GM21423 (cell line): Measurements from ENCODE around the gene GRIK5.
"Not testable (repeated sequence)": the region's sequence is repeated elsewhere in the genome, so short reads cannot be mapped to it uniquely, and the experiment has no call there.

Experiments
- ATAC-seq: cut with Tn5 transposase; IDR thresholded peaks from one replicate; pipeline ENCODE4 v1.9.1; 2021; ENCODE audit warnings: mild to moderate bottlenecking, moderate library complexity; ENCODE audit not compliant: unreplicated experiment

GRIK5 gene

DNA sequence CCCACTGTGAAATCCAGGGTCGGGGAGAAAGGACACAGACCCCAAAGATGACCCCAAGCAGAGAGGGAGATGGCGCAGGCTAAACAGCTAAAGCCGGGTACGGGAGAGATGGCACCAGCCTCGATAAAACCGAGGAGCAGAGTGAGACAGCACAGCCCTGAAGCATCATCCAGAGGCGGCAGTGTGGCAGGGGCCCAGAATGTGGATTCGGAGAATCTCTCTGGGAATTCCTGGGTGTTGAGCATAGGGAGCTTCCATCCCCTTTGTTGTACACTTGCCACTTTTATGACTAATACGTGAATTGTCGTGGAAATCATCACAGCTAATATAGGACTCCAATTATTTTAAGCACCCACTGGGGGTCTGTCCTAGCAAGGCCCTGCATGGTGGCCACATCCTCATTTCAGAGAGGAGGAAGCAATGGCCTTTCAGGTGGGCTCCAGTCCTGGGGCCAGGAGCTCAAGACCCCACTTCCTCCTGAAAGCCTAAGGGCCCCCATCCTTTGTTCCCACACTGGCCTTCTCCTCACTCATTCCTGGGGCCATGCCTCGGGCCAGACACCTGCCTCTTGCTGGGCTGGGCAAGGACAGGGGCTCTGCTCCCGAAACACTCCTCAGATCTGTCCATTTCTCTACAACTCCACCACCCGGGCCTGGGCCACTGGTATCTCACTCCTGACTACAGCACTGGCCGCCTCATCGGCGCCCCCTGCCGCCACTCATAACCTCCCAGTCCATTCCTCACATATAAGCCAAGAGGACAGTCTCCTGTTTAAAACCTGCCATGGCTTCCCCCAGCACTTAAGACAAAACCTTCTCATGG, 46.7 kb downstream of the GRIK5 start:
- no peak for ATAC-seq

DNA sequence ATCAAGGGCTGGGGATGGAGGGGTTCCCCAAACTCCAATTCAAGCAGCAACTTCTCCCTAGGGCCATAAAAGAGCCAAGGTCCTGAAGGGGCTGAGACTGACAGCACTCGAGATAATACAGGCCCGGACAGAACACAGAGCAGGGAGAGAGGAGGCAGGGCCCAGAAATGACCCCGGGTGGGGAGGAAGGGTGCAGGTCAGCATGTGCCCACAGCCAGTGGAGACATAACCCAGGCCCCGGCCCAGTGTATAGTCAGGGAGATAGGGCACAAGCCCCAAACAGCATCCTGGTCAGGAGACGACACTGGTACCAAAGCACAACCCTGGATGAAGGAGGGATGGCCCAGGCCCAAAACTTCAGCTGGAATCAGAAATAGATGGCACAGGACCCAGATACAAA, 47.4 kb downstream of the GRIK5 start:
- no peak for ATAC-seq

DNA sequence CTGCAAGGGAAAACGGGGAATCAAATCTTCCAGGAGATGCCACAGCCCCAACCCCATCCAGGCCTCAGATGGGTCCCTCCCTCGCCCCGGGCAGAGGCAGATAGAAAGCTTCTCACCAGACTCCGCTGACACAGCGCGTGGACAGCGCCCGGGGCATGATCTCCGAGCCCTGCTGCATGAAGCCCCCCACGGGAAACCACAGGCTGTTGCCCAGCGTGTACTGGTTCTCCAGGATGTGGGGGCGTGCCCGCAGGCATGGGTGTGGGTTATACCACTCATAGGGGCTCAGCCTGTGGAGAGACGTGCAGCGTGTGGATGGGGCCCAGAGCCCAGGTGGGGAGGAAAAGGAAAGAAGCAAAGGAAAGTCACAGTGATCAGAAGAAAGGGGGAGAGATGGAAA, 48.8 kb downstream of the GRIK5 start:
- no peak for ATAC-seq

DNA sequence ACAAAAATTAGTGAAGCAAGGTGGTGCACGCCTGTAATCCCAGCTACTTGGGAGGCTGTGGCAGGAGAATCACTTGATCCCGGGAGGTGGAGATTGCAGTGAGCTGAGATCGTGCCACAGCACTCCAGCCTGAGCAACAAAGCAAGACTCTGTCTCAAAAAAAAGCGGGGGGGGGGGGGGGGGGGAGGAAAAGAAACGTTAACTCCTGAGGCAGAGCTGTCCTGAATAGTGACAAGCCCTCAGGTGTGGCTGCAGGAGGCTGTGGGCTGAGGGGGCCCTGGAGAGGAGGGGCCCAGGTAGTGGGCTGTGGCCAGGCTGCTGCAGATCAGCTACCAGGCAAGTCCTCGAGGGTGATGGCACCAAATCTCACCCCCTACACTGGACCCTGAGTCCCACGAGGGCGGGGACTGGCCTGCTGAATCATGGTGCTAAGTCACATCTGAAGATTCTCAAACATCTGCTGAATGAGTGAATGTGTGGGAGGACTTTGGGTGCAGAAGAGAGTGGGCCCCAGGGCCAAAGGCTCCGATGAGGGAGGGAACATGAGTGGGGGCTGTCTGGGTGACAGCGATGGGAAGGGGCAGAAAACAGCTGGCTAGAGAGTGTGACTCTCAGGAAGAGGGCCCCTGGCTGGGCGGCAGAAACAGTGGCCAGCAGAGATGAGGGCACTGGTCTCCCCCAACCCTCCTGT, 51.4 kb downstream of the GRIK5 start:
- ATAC-seq, result no peak

DNA sequence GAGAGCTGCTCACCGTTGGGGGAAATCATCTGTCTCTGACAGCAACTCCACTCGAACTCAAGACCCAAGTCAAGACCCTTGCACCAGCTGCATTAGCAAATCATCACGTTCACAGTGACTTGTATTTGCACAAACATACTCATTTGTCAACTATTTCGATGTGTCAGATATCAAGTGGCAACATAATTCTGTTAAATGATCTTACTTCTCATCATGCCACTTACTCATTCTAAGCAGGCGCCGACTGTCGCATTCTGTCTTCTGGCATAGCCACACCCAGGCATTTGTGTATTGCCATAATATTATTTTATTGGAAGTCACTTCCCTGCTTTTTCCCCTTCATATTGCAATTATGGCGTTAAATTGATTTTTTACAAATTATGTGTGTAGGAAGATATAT, 53.0 kb downstream of the GRIK5 start:
- ATAC-seq, result no peak

DNA sequence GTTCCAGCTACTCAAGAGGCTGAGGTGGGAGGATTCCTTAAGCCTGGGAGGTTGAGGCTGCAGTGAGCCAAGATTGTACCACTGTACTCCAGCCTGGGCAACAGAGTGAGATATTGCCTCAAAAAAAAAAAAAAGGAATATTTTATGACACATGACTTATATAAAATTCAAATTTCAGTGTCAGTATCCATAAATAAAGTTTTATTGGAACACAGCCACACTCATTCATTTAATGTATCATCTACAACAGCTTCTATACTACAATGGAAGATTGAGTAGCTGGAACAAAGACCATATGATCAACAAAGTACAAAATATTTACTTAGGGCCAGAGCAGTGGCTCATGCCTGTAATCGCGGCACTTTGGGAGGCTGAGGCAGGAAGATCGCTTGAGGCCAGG, 57.3 kb downstream of the GRIK5 start:
- ATAC-seq, result not testable (repeated sequence)

DNA sequence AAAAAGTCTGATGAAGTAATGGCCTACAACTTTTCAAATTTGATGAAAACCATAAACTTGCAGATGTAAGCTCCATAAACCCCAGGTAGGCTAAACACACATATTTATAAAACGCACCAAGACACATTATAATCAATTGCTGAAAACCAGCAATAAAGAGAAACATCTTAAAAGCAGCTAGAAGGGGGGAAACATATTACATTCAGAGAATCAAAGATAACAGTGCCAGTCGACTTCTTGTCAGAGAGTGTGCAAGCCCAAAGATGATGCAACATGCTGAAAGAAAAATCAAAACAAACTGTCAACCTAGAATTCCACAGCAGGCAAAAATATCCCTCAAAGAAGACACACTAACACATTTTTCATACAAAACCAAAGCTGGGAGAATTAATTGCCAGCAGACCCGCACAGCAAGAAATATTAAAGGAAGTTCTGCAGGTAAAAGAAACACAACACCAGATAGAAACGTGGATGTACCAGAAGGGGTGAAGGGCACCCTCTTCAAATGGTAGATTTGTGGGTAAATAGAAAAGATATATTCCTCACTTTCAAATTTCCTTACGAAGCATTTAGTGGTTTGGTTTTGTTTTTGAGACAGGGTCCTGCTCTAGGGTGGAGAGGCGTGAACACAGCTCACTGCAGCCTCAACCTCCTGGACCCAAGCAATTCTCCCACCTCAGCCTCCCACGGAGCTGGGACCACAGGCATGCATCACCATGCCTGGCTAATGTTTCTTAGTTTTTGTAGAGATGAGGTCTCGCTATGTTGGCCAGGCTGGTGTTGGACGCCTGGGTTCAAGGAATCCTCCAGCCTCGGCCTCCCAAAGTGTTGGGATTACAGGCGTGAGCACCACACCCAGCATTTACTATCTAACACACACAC, 59.5 kb downstream of the GRIK5 start:
- ATAC-seq, result no peak

DNA sequence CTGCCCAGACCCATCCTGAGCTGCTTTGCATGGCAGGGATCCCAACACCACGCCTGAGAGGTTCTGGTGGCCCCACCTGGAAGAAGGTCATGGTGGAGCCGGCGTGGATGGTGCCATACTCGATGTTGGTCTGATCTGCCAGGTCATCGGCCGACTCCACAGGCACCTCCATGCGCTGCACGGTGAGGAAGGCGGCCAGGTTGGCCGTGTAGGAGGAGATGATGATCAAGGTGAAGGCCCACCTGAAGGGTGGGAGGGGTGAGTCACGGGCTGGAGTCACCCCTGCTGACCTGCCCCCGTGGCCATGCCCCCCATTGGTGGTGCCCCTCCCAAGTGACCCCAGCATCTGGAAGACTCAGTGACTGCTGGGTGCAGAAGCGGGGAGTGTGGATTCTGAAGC, 63.4 kb downstream of the GRIK5 start:
- ATAC-seq, result no peak

DNA sequence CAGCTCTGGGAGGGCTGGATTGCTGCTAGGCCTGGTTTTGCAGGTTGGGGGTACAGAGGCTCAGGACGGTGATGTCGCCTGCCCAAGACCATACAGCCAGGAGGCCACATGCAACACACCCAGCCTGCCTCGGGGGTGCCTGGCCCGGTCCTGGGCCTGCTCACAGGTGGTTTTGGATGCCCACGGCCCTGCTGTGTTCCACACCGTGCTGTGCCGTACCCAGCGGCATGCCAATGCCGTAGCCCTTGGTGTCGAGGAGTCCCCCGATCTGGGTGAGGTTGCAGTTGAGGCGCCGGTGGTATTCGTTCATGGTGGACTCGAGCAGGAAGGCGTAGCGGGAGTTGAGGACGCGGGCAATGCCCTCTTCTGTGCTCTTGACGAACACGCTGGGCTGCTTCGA, 64.5 kb downstream of the GRIK5 start:
- ATAC-seq, result no peak

DNA sequence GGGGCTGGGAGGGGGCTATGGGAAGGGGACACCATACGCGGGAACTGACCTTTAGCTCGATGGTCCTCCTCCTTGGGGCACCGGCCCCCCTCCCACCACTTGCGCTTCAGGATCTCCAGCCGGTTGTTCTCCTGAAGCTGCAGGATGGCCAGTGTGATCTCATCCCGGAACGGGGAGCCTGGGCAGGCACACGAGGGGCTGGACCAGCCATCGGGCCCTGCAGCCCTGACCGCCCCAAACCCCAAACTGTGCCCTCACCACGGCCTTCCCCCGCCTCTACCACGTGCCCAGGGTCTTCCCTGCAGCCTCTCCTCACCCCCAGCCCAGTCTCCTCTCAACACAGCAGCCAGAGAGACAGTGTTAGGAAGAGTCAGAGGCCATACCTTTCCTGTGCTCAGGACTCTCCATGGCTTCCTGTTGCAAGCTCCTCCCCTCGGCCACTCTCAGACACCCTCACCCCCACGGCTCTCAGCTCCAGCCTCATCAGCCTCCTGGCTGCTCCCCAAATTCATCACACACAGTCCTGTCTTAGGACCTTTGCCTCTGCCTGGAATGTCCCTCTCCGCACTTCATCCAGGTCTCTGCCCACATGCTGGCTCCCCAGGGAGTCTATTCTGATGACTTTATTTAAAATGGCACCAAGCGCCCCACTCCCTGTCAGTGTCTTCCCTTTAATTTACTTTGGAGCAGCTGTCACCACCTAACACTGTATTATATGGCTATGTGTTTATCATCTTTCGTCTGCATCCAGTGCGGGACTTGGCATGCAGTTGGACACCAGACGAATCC, 66.3 kb downstream of the GRIK5 start:
- no peak for ATAC-seq

DNA sequence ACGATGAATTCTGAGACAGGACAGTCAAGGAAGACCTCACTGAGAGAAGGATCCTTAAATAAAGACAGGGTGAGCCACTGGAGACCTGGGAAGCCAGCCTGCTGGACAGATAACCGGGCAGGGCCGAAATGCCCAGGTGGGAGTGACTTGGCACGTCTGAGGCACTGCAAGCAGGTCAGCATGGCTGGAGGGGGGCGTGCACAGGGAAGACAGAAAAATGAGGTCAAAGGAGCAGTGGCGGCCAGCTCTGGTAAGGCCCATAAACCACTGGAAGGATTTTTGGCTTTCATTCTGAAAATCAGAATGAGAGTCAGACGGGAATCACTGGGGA, 70.2 kb downstream of the GRIK5 start:
- ATAC-seq, result no peak

DNA sequence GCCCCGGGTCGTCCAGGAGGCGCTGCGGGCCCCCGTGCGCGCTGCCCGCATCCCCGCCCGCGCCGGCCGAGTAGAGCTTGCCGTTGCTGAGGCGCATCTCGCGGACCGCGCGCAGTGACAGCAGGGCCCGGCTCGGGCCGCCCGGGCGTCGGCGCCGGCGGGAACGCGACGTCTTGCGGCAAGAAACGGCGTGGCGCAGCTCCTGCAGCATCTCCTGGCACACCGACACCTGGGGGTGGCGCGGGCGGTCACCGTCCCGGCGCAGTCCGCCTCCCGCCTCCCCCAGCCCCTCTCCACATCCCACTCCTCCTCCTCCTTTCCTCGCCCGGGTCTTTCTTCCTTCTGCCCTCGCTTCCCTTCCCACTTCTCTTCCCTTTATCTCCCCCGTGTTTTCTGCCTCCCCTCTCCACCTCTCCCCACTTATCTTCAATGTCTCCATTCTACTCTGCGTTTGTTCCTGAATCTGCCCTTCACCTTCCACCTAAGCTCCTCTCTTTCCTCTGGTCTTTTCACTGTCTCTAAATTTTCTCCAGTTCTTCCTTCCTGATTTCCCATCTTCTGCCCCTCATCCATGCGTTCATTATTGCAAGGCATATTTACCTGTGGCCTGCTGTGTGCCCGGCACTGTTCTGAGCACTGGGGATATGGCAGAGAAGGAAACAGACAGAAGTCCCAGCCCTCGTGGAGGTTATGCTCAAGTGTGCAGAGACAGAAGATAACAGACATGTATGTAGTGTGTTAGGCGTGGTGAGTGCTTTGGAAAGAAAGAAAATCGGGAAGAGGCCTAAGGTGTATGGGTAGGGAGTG, 70.7 kb downstream of the GRIK5 start:
- no peak for ATAC-seq

DNA sequence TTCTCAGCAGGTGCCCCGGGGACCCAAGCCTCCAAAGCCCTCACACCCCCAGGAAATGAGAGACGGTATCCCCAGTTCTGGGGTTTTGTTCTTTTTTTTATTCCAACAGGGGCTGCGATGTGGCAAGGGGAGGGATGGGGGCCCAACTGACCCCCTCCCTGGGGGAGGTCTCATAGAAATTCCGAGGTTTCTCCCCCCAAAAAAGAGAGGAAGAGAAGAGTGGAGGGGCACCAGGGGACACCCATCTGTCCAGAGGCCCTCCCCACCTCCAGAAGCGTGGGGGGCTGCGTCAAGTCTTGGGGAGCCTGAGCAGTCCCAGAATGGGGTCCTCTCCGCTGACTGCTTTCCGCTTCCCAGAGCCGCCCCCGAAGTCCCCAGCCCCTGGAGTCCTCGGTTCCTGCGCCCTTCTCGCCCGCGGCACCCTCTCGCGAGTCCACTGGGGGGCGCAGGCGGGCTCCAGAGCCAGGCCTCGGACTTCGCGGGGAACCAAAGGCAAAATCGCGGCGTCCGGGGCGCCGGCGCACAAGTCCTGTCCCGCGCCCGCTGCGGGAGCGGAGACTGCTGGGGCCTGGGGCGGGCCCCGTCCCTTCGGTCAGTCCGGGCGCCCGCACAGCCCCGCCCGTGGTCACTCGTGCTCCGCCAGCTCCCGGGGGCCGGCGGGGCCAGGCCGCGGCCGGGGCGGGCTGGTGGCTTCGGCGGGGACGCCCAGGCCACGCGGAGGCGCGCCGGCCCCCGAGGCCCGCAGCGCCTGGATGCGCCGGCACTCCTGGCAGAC, 71.6 kb downstream of the GRIK5 start:
- ATAC-seq, result no peak

DNA sequence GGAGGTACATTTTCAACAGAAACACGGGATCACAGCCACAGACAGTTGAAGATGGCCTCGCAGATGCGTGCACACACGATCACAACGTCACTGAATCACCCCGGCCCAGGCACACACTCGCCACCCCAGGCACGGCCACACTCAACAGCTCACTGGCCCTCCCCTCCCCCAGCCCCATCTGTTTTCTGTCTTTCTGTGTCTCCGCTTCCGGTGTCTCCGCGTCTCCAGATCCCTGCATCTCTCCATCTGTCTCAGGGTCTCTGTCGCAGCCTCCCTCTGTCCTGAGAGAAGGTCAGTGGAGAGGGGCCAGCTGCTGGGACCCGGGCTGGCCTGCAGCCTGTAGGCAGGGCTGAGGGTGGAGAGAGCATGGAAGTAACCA, 72.2 kb downstream of the GRIK5 start:
- no peak for ATAC-seq

DNA sequence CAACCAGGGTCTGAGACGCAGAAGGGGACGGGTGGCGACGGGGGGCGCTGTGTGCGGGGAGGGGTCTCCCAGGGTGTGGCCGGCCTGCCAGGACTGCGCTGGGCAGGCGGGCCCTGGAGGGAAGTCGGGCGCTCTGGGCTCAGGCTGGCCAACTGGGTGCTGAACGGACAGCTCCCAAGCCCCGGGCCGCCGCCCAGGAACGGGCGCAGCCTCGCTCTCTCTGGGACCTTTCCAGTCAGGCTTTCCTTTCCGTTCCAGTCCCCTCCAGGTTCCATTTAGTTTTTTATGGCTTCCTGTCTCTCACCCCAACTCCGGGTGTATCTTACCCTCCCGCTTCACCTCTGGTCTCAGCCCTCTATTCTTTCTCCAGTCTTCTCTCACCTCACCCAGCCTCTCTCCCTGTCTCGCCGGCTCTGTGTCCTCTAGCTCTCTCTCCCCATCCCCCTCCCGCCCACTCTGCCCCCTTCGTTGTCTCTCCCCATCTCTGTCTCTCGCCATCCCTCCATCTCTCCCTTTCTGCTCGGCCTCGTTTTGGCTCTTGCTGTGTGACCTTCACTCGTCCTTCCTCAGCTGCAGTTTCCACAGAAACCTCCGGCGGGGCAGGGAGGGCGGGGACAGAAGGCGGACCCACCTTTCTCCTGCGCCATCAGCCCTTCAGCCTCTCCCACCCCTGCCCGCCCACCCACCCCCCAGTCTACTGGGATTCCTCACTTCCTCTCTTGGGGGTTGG, 72.7 kb downstream of the GRIK5 start:
- no peak for ATAC-seq

DNA sequence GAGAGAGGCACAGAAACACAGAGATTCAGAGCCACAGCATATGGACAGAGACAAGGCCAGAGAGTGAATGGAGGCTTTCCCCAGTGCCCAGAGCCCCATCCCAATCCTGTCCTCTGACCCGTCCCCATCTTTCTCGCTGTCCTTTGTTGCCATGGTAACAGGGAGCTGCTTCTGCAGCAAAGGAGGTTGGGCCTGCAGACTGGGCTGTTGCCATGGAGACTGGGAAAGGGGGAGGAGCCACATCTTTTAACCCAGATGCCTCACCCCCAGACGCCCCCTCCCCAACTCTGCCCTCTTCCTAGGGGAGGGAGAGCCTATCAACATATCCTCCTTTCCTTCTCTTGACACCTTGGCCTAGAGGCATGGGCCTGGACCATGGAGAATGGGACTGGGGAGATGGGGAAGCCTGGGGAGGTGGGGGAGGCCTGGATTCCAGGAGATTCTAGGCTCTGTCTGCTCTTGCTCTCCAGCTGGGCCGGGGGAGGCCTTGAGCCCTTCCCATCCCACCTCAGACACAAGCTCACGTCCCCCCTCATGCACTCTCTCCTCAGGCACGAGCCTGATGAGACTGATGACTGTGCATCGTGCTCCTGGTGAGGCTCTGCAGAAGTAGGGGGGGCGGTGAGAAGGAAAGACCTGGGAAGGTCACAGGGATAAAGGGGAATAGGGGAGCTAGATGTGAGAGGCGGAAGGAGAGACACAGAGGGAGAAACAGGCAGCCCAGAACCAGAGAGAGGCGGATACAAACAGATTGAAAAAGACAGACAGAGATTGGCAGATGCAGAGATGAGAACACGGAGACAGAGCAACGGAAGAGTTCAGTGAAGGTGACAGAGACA, 73.8 kb downstream of the GRIK5 start:
- ATAC-seq, result no peak

DNA sequence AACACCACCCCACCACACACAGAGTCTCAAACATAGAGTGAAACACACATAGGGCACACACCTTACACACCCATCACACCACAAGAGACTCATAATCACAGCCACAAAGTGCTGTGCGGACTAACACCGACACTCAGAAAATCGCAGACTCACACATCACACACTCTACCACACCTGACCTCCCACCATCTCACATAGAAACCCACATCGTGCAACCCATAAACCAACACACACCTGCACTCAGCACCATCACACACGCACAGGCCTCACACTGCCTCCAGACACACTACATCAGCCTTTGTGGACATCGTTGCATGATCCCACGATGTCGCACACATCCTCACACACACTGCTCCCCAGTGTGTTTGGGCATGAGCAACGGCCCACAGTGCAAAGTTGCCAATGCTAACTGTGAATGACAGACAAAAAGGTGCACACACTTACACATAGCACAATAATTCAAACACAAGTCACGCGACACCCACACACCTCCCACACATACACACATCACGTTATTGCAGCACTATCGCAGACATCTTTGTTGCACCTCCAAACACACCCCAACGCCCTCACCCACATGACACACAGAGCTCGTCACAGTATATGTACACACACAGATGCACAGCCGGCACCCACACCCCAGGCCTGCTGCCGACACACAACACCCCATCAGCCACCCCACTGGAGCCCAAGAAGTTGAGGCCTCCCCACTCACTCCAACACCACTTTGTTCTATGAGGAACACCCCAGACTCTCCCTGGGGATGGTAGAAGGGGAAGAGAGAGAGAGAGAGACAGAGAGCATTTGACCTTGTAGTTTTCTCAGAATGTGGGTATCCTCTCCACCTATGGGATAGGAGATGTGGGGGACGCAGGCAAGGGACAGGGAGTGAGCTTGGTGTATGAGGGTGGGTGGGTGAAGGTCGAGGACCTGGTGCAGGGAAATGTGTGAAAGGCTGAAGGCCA, 74.7 kb downstream of the GRIK5 start:
- ATAC-seq, result no peak
